ENCODE measurements around the gene SLC2A4RG.

GRCh38 chr20:63737695-63737944, 2.0 kb upstream of the SLC2A4RG start:
- TF ChIP-seq CTCF (conservative IDR thresholded peaks at IDR 0.05; ENCODE audit: low read depth, low read length), result no peak
- TF ChIP-seq ELK1 (IDR thresholded peaks at IDR 0.05; ENCODE audit: borderline replicate concordance, low read depth, low read length), result no peak
- no peak for TF ChIP-seq FOS (IDR thresholded peaks at IDR 0.05; ENCODE audit: low read depth, low read length)
- no peak for TF ChIP-seq SMC3 (IDR thresholded peaks at IDR 0.05; ENCODE audit: low read depth, low read length)
- TF ChIP-seq CEBPB (IDR thresholded peaks at IDR 0.05; ENCODE audit: low read depth, low read length), result no peak
- no peak for TF ChIP-seq POLR2A (IDR thresholded peaks at IDR 0.05; ENCODE audit: low read depth, low read length)

Measured in IMR-90 (cell line).